Posterior cingulate gyrus (tissue), 11 donors: Measurements from ENCODE around the gene ESPN.

ENCODE experiments used
- DNase-seq, 10 donors: peaks; one replicate each; pipeline versions ENCODE4 v3.0.0 to v3.0.0-alpha.2; 2020 to 2021; ENCODE audit warnings: mixed read lengths in 3 of 10
- intact Hi-C: fragments of 100-400 bp; cut with DNase I; formaldehyde crosslinking; loops from one replicate; pipeline ENCODE4 v1.15.1; 2023

ESPN gene

DNA sequence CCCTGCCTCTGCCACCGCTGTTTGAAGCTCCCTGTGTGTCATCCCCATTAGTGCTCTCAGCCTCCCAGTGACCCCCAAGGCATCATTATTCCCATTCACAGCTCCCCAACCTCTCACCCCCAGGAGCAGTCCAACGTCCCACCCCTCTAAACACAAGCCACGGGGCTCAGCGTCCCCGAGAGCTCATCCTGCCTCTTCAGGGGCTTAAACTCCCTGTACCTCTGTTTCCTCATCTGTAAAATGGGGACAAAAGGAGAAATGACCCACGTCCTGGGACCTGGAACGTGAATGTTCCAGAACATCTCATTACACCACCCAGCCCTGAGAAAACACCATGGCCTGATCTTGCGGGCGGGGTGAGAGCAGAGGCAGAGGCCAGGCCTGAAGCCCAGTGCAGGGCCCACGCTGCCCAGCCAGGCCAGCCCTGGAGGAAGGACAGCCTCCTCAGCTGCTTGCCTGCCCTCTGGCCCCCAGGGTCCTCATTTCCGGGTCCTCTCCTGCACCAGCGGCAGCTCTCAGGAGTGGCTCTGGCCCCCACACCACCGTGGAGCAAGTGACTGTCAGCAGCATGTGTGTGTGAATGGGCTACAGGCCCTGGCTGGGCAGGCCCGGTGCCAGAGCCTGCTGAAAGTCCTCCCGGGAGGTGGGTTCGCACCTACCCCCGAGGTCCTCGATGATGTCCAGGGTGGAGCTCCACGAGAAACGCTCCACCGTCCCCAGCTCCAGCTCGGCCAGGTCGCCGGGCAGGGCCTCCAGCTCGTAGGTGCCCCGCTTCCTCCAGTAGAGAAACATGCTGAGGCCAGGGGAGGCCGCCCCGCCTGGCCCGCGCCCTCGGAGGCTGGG lies 81.0 kb downstream of the ESPN start:
- intact Hi-C loops, result no loop called here

DNA sequence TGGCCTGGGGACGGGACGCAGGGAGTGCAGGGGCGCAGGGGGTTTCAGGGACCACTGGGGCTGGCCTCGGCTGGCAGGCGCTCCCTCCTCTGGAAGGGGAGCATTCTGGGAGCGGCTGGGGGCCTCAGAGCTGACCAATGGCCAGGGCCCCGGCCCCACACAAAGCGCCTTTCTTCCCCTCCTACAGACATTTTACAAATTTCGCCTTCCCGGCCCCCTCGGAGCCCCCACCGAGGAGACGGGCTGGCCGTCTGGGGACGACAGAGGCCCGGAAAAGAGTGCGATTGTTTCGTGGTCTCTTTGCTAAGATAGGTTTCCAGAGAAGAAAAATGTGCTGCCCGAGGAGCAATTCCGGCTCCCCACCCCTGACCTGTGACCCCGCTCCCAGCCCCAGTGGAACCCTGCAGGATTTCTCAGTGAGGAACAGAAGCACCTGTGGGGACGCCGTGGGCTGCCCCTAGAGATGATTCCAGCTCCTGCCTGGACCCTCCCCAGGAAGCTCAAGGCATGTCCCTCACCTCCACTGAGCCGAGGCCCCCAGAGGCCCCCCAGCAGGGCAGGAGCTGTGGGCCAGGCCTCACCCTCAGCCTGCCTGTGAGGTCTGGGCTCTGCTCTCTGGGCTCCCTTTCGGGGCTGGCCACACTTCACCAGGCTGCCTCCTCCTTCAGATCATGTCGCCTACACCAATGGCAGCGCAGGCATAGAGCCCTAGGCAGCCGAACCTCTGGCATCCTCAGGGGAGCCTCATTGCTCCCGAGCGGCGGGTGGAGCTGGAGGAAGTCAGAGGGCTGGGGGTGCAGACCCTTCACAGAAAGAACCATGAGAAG lies 81.8 kb downstream of the ESPN start:
- DNase-seq, result no peak
- intact Hi-C loops, result no loop called here

More for the DNA sequence above, 81.0 kb downstream of the ESPN start:
- no peak for DNase-seq

DNA sequence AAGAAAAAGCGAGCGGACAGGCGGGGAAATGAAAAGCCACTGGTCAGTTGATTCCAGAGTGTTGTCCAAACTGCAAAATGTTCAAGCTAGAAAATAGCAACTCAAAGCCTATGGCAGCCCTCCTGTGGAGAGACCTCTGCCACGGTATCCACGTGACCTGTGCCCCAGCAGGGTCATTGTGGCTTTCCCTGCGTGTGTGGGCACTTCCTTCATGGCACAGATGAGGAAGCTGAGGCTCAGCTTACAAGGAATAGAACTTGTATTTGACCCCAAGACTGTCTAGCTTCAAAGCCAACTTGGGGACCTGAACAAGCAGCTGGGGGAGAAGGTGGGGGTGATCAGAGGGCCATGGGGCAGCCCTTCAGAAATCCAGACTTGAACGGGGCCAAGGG lies 82.5 kb downstream of the ESPN start:
- intact Hi-C loops, result no loop called here
- no peak for DNase-seq

DNA sequence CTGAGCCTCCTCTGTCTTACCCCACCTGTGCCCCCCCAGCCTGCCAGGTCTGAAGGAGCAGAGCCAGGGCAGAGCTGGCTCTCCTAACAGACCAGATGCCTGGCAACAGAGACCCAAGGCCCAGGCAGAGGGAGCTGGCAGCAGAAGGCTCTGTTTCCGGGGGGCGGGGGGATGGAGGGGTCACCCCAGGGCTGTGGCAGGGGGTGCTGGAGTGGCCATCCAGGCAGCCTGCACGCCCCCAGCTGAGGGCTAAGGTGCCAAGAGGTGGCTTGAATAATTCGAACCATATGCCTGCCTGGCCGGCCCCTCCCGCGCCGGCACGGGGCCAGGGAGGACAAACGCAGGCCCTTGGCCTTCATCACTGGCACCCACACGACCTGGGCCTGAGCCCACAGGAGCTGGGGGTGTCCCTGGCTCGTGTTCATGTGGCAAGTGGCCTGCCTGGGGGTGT lies 82.9 kb downstream of the ESPN start:
- DNase-seq, result no peak
- intact Hi-C loops, result no loop called here

DNA sequence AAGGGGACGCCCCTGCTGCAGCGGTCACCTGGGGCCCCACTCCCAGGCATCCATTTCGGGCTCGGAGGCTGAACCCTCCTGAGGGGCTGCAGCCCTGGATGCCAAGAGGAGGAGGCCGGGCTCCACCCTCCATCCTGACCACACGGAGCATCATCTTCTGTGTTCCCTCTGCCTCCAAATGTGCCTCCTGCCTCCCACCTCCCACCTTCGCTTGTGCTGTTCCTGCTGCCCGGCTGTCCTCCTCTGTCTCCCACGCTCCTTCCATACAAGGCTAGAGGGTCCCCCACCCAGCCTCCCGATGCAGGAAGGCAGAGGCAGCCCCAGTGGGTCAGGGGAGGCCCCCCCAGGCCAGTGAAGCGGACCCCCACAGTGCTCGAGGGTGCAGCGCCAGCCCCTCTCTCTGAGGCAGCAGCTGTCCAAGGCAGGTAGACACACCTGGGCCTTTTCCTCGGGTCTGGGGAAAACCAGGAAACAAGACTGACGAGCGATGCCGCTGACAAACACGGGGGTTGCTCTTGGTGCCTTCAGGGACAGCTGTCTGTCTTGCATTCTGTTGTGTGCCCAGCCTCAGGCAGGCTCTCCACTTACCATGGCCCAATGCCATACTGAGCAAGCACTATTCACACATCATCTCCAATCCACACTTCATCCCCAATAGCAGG lies 83.7 kb downstream of the ESPN start:
- peak in 1 of 10 donors; percentile 84 for DNase-seq
- intact Hi-C loops, result no loop called here

DNA sequence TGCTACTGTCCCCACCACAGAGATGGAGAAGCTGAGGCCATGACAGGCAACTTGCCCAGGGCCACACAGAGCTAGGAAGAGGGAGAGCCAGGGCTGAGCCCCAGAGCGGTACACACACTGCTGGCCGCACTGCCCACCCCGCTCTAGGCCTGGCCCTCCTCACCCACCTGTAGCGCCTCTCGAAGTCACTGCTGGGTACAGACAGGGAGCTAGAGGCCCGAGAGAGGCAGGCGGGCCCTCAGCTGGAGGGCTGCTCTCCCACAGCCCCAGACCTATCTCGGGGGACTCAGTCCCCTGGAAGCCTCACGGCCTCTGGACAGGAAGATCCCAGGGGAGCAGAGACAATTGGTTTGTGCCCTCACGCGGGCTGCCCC lies 84.2 kb downstream of the ESPN start:
- intact Hi-C loops, result no loop called here
- DNase-seq, result no peak

DNA sequence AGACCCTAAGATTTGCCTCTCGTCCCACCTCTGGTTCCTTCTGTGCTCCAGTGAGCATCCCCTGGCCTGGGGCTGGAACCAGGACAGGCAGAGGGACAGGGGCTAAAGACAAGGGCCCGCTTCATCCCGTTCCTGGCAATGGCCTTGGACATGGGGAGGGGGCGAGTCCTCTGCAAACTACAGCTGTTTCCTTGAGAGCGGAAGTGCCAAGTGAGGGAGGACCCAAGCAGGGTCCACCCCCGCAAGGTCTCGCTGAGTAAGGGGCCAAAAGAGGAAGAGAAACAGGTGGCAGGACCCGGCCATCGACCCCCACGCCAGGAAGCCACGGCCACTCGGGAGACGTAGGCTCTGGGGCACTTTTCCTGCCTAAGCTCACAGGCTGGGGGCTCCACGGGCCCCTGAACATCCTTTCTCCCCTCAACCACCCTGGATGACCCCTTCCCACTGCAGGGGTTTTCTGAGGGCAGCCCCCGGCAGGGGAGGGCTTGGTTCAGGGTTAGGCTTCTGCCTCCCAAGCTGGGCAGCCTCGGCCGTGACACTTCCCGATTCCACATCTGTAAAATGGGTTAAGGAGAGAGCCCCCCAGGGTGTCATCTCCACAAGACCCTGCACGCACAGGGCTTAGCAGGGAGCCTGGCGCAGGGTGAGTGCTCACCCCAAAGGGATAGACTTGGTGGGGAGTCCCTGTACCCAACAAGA lies 84.8 kb downstream of the ESPN start:
- no peak for DNase-seq
- intact Hi-C loops, result no loop called here

DNA sequence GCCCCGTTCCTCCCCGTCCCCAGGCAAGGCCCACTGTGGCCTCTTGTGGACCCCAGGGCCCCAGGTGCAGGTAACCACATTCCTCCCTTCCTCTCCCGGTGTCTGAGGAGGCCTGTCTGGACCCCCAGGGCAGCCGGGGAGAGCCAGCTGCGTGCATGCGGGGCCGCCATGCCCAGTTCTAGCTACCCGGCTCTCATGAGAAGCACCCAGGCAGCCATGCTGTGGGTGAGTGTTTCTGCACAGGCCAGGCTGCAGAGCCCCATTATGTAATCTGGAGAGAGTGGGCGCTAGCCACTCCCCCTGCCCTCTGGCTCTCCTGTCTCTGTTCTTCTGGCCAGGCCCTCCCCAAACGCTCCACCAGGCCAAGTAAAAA lies 85.3 kb downstream of the ESPN start:
- DNase-seq, result peak in 1 of 10 donors; percentile 89
- intact Hi-C loops, result no loop called here

DNA sequence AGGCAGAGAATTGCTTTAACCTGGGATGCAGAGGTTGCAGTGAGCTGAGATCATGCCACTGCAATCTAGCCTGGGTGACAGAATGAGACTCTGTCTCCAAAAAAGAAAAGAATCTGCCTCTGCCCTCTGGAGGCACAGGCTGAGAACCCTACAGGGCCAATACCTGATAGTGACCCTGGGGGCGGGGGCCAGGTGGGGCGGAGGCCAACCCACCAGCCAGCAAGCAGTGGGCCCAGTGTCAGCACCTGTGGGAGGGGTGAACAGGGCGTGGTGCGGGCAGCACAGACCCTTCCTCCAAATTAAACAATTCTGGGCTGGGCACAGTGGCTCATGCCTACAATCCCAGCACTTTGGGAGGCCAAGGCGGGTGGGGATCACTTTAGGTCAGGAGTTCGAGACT lies 85.9 kb downstream of the ESPN start:
- no peak for DNase-seq

More for the DNA sequence above, 85.9 kb downstream of the ESPN start:
- intact Hi-C loops, result no loop called here
